HG03442 (cell line): ENCODE measurements around the gene MC1R.
"Not testable (repeated sequence)": the region's sequence is repeated elsewhere in the genome, so short reads cannot be mapped to it uniquely, and the experiment has no call there.

ENCODE experiments used
- ATAC-seq: cut with Tn5 transposase; IDR thresholded peaks from one replicate; pipeline ENCODE4 v1.9.1; 2021; ENCODE audit warnings: mild to moderate bottlenecking, moderate library complexity; ENCODE audit not compliant: unreplicated experiment

The MC1R gene

GRCh38 chr16:89934019-89934418 lies 15.4 kb downstream of the MC1R start:
- not testable (repeated sequence) for ATAC-seq

GRCh38 chr16:89934611-89935553 lies 16.2 kb downstream of the MC1R start:
- no peak for ATAC-seq

GRCh38 chr16:89935620-89936019 lies 17.0 kb downstream of the MC1R start:
- not testable (repeated sequence) for ATAC-seq

GRCh38 chr16:89936034-89936433 lies 17.4 kb downstream of the MC1R start:
- ATAC-seq, result no peak

- no peak for ATAC-seq
Measured at GRCh38 chr16:89936508-89936907, 17.8 kb downstream of the MC1R start.

- no peak for ATAC-seq
Measured at GRCh38 chr16:89936981-89937380, 18.3 kb downstream of the MC1R start.

- ATAC-seq, result no peak
Measured at GRCh38 chr16:89938175-89938885, 19.7 kb downstream of the MC1R start.

- ATAC-seq, result no peak
Measured at GRCh38 chr16:89944773-89945172, 26.1 kb downstream of the MC1R start.

- no peak for ATAC-seq
Measured at GRCh38 chr16:89945654-89946053, 27.0 kb downstream of the MC1R start.

- no peak for ATAC-seq
Measured at GRCh38 chr16:89946515-89946914, 27.9 kb downstream of the MC1R start.

- ATAC-seq, result no peak
Measured at GRCh38 chr16:89949121-89949742, 30.6 kb downstream of the MC1R start.

GRCh38 chr16:89949756-89950155 lies 31.1 kb downstream of the MC1R start:
- ATAC-seq, result no peak

- no peak for ATAC-seq
Measured at GRCh38 chr16:89951509-89951908, 32.8 kb downstream of the MC1R start.

- ATAC-seq, result no peak
Measured at GRCh38 chr16:89952049-89952448, 33.4 kb downstream of the MC1R start.

- no peak for ATAC-seq
Measured at GRCh38 chr16:89952551-89952950, 33.9 kb downstream of the MC1R start.

GRCh38 chr16:89953671-89954406 lies 35.2 kb downstream of the MC1R start:
- ATAC-seq, result peak; percentile 60

- no peak for ATAC-seq
Measured at GRCh38 chr16:89954462-89954861, 35.8 kb downstream of the MC1R start.

GRCh38 chr16:89955001-89955685 lies 36.5 kb downstream of the MC1R start:
- ATAC-seq, result no peak

- no peak for ATAC-seq
Measured at GRCh38 chr16:89956505-89957215, 38.0 kb downstream of the MC1R start.
